MM.1S (cell line): Measurements from ENCODE around the gene DISC1.

Experiments used
- DNase-seq: peaks from one replicate; pipeline ENCODE4 v3.0.0-alpha.2; 2015
- H2AFZ ChIP-seq: fragments of 300-600 bp; sonication (generic); 2 replicates; pipeline ENCODE4 v1.6.0; 2016; ENCODE audit warnings: antibody characterized with exemption, low read length
- H3F3A ChIP-seq: fragments of 300-600 bp; sonication (generic); 2 replicates; pipeline ENCODE4 v1.6.1; 2016; ENCODE audit warnings: mild to moderate bottlenecking, antibody characterized with exemption, low read length, moderate library complexity, mixed read lengths; ENCODE audit not compliant: insufficient read depth
- H3K27ac ChIP-seq: fragments of 300-600 bp; sonication (generic); 2 replicates; pipeline ENCODE4 v1.5.1; 2016; ENCODE audit warnings: mild to moderate bottlenecking, low read length
- H3K27me3 ChIP-seq: fragments of 300-600 bp; sonication (generic); replicated peaks from 2 replicates; pipeline ENCODE4 v1.6.0; 2016; ENCODE audit warnings: low read length; ENCODE audit not compliant: insufficient read depth
- H3K36me3 ChIP-seq: fragments of 300-600 bp; sonication (generic); replicated peaks from 2 replicates; pipeline ENCODE4 v1.6.1; 2016; ENCODE audit warnings: mild to moderate bottlenecking, low read length, mixed read lengths; ENCODE audit not compliant: insufficient read depth
- H3K4me1 ChIP-seq: fragments of 300-600 bp; sonication (generic); 2 replicates; pipeline ENCODE4 v1.6.1; 2016; ENCODE audit warnings: low read length, mixed read lengths
- H3K4me2 ChIP-seq: fragments of 300-600 bp; sonication (generic); 2 replicates; pipeline ENCODE4 v1.6.0; 2016; ENCODE audit warnings: low read depth, low read length
- H3K4me3 ChIP-seq: fragments of 300-600 bp; sonication (generic); 2 replicates; pipeline ENCODE4 v1.5.1; 2016; ENCODE audit warnings: low read length, mixed read lengths
- H3K79me2 ChIP-seq: fragments of 300-600 bp; sonication (generic); 2 replicates; pipeline ENCODE4 v1.6.1; 2016; ENCODE audit warnings: mixed run types, low read length, mixed read lengths
- H3K9ac ChIP-seq: fragments of 300-600 bp; sonication (generic); 2 replicates; pipeline ENCODE4 v1.6.1; 2016; ENCODE audit warnings: low read length, mixed read lengths
- H3K9me2 ChIP-seq: fragments of 300-600 bp; sonication (generic); replicated peaks from 2 replicates; pipeline ENCODE4 v1.6.1; 2016; ENCODE audit warnings: mild to moderate bottlenecking, low read length, mixed read lengths; ENCODE audit not compliant: insufficient read depth
- H3K9me3 ChIP-seq: fragments of 300-600 bp; sonication (generic); replicated peaks from 2 replicates; pipeline ENCODE4 v1.6.1; 2016; ENCODE audit warnings: mild to moderate bottlenecking, low read length, mixed read lengths; ENCODE audit not compliant: insufficient read depth
- H4K20me1 ChIP-seq: fragments of 300-600 bp; sonication (generic); 2 replicates; pipeline ENCODE4 v1.6.1; 2016; ENCODE audit warnings: mild to moderate bottlenecking, low read length, moderate library complexity, mixed read lengths; ENCODE audit not compliant: insufficient read depth
- EZH2 ChIP-seq: fragments of 300-600 bp; sonication (generic); optimal IDR thresholded peaks from 2 replicates; pipeline ENCODE3; 2017; ENCODE audit warnings: low read depth, mild to moderate bottlenecking, antibody characterized with exemption, low read length, mixed read lengths
- EZH2phosphoT487 ChIP-seq: fragments of 300-600 bp; sonication (generic); IDR thresholded peaks from 2 replicates; pipeline ENCODE4 v1.6.1; 2018; ENCODE audit warnings: antibody characterized with exemption, low read length
- TF ChIP-seq, protein P1 (sequence below): fragments of 300-600 bp; sonication (generic); IDR thresholded peaks from 2 replicates; pipeline ENCODE4 v1.5.1; 2016; ENCODE audit warnings: antibody characterized with exemption, low read length, mixed read lengths

Gene DISC1

DNA sequence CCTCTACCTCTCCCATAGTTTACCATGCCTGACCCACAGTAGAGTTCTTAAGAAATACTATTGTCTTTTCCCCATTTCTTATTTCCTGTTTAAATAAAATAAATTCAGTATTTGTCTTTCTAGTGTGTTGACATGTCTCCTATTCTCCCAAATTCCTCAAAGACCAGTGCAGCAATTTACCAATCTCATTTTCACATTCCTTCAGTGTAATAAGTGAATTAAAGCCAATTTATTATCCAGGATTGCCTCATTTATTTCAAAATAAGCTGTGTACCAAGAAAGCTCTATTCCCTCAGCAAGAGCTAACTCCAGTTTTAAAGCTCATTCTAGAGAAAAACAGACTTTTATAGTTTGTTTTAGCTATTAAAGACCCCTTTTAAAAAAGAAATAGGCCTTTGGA lies 49.9 kb downstream of the DISC1 start:
- no peak overlapping the region for H3K4me2 ChIP-seq

GRCh38 chr1:231677442-231677841 lies 50.9 kb downstream of the DISC1 start:
- H3F3A ChIP-seq, result no peaks in the 10 kb centered on the region
- H3K9me2 ChIP-seq, result no peaks in the 10 kb centered on the region
- no peaks in the 10 kb centered on the region for H3K4me1 ChIP-seq
- H2AFZ ChIP-seq, result no peak overlapping the region
- no peaks in the 10 kb centered on the region for H3K9me3 ChIP-seq
- H3K4me3 ChIP-seq, result no peak overlapping the region
- no peak overlapping the region for H3K4me2 ChIP-seq
- no peaks in the 10 kb centered on the region for H3K79me2 ChIP-seq
- no peaks in the 10 kb centered on the region for H4K20me1 ChIP-seq
- TF ChIP-seq EZH2phosphoT487, result no peak
- TF ChIP-seq, protein P1, sequence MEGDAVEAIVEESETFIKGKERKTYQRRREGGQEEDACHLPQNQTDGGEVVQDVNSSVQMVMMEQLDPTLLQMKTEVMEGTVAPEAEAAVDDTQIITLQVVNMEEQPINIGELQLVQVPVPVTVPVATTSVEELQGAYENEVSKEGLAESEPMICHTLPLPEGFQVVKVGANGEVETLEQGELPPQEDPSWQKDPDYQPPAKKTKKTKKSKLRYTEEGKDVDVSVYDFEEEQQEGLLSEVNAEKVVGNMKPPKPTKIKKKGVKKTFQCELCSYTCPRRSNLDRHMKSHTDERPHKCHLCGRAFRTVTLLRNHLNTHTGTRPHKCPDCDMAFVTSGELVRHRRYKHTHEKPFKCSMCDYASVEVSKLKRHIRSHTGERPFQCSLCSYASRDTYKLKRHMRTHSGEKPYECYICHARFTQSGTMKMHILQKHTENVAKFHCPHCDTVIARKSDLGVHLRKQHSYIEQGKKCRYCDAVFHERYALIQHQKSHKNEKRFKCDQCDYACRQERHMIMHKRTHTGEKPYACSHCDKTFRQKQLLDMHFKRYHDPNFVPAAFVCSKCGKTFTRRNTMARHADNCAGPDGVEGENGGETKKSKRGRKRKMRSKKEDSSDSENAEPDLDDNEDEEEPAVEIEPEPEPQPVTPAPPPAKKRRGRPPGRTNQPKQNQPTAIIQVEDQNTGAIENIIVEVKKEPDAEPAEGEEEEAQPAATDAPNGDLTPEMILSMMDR, result no peak
- no peak for DNase-seq
- no peaks in the 10 kb centered on the region for H3K27me3 ChIP-seq
- H3K36me3 ChIP-seq, result no peaks in the 10 kb centered on the region
- H3K9ac ChIP-seq, result no peak overlapping the region
- no peak overlapping the region for H3K27ac ChIP-seq

More for the DNA sequence above, 49.9 kb downstream of the DISC1 start:
- H2AFZ ChIP-seq, result no peak overlapping the region
- no peaks in the 10 kb centered on the region for H3F3A ChIP-seq
- H3K27me3 ChIP-seq, result no peaks in the 10 kb centered on the region
- H3K9me3 ChIP-seq, result no peaks in the 10 kb centered on the region
- DNase-seq, result no peak
- no peaks in the 10 kb centered on the region for H4K20me1 ChIP-seq
- H3K9me2 ChIP-seq, result no peaks in the 10 kb centered on the region
- TF ChIP-seq EZH2phosphoT487, result no peak
- TF ChIP-seq, protein P1, result no peak
- no peak for TF ChIP-seq EZH2
- H3K4me3 ChIP-seq, result no peak overlapping the region
- H3K36me3 ChIP-seq, result no peaks in the 10 kb centered on the region
- H3K79me2 ChIP-seq, result no peaks in the 10 kb centered on the region
- H3K9ac ChIP-seq, result no peak overlapping the region
- no peak overlapping the region for H3K27ac ChIP-seq
- no peaks in the 10 kb centered on the region for H3K4me1 ChIP-seq

DNA sequence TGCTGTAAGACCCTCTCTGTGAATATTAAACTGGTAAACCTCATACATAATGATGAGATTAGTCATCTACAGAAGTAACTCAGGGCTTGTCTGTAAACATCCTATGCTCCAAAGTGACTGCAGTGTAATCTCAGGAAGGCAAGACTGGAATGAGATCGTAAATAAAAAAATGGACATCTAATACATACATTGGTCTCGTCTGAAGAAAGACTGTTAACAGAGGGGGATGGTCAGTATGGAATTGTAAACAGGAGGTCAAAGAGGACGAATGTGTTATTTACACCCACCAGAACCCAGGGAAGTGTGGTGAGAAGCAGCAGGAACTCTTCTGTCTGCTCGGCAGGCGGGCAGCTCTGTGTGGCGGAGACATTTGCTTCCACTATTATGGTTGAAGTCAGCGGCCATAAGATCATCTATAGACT lies 51.4 kb downstream of the DISC1 start:
- no peak overlapping the region for H3K4me3 ChIP-seq
- H4K20me1 ChIP-seq, result no peaks in the 10 kb centered on the region
- H3F3A ChIP-seq, result no peaks in the 10 kb centered on the region
- H3K4me1 ChIP-seq, result no peaks in the 10 kb centered on the region
- TF ChIP-seq EZH2 (no peak), EZH2phosphoT487 (no peak)
- TF ChIP-seq, protein P1, result no peak
- no peaks in the 10 kb centered on the region for H3K9me3 ChIP-seq
- H2AFZ ChIP-seq, result no peak overlapping the region
- no peaks in the 10 kb centered on the region for H3K9me2 ChIP-seq
- H3K36me3 ChIP-seq, result no peaks in the 10 kb centered on the region
- H3K27ac ChIP-seq, result no peak overlapping the region
- no peak for DNase-seq
- H3K79me2 ChIP-seq, result no peaks in the 10 kb centered on the region
- no peak overlapping the region for H3K9ac ChIP-seq
- H3K27me3 ChIP-seq, result no peaks in the 10 kb centered on the region
- H3K4me2 ChIP-seq, result no peak overlapping the region
